GM12878 (cell line): ENCODE measurements around the gene ASCC1. TPM values are rescaled to one million over a fixed set of nuclear protein-coding genes. Genes with fewer than 3 reads are reported as not detected.

ENCODE experiments used
- CREB1 ChIP-seq: IDR thresholded peaks from 2 replicates; pipeline ENCODE4 v1.6.1; 2012; ENCODE audit warnings: low read depth, mild to moderate bottlenecking, inconsistent platforms
- CUX1 ChIP-seq: IDR thresholded peaks from 2 replicates; pipeline ENCODE4 v1.6.1; 2012; ENCODE audit warnings: improper control_type of control experiment, low read depth, low read length; ENCODE audit not compliant: insufficient replicate concordance
- FOXK2 ChIP-seq: fragments of 450-650 bp; IDR thresholded peaks from 2 replicates; pipeline ENCODE4 v1.6.1; 2017; ENCODE audit warnings: mild to moderate bottlenecking, moderate library complexity
- MXI1 ChIP-seq: fragments of 150-350 bp; IDR thresholded peaks from 2 replicates; pipeline ENCODE4 v1.6.1; 2011; ENCODE audit warnings: low read depth, mild to moderate bottlenecking, inconsistent platforms, low read length, improper control_type of control experiment
- NFXL1 ChIP-seq: fragments of 450-650 bp; IDR thresholded peaks from 2 replicates; pipeline ENCODE4 v1.6.1; 2017; ENCODE audit warnings: antibody characterized with exemption, mild to moderate bottlenecking, borderline replicate concordance
- NR2C2 ChIP-seq: IDR thresholded peaks from 2 replicates; pipeline ENCODE4 v1.6.1; 2011; ENCODE audit warnings: borderline replicate concordance, low read depth; ENCODE audit not compliant: control insufficient read depth, insufficient read length
- NRF1 ChIP-seq: conservative IDR thresholded peaks from 2 replicates; pipeline ENCODE4 v1.6.1; 2011; ENCODE audit warnings: mild to moderate bottlenecking, low read depth, low read length, improper control_type of control experiment
- POU2F2 ChIP-seq: IDR thresholded peaks from 3 replicates; pipeline ENCODE4 v1.6.1; 2011; ENCODE audit warnings: low read depth, mild to moderate bottlenecking, low read length, borderline replicate concordance
- RB1 ChIP-seq: fragments of 450-650 bp; formaldehyde crosslinking; IDR thresholded peaks from 2 replicates; pipeline ENCODE4 v1.6.1; 2017; ENCODE audit warnings: mild to moderate bottlenecking, borderline replicate concordance
- SUPT20H ChIP-seq: IDR thresholded peaks from 2 replicates; pipeline ENCODE4 v1.6.1; 2011; ENCODE audit warnings: low read depth, mild to moderate bottlenecking, low read length, moderate library complexity, borderline replicate concordance; ENCODE audit not compliant: control insufficient read depth
- TAF1 ChIP-seq: IDR thresholded peaks from 2 replicates; pipeline ENCODE4 v1.6.1; 2011; ENCODE audit warnings: mild to moderate bottlenecking, low read depth, low read length, borderline replicate concordance
- TBL1XR1 ChIP-seq: IDR thresholded peaks from 2 replicates; pipeline ENCODE4 v1.6.1; 2012; ENCODE audit warnings: low read depth, low read length, improper control_type of control experiment
- polyA plus RNA-seq, 11 experiments: library from polyadenylated mRNA; depleted of rRNA in 4 of 11; unstranded in 6 of 11; stranded (reverse) in 5 of 11; fragments of >200 nt; fragmentation: Nextera tagmentation in 4 of 11; fragmentation: Illumina TruSeq in 1 of 11; extraction: Ambion mirVana in 4 of 11; extraction: Trizol in 1 of 11; gene quantifications; 1 replicate in 1 of 11; 2 replicates in 10 of 11; pipeline versions ENCODE4 v1.2.1 to v1.2.3, GENCODE V29; 2011 to 2016; ENCODE audit warnings: inconsistent platforms in 2 of 11, missing spikeins in 2 of 11, low read depth in 1 of 11
- total RNA-seq, 4 experiments: library from RNA; depleted of rRNA in 3 of 4; stranded (reverse); fragments of >200 nt in 3 of 4; fragmentation: Illumina TruSeq in 1 of 4; extraction: Trizol in 1 of 4; gene quantifications; 2 replicates each; pipeline versions ENCODE4 v1.2.1 to v1.2.3, GENCODE V29; 2013 to 2021
- TF ChIP-seq, protein P1 (sequence below): fragments of 450-650 bp; IDR thresholded peaks from 2 replicates; pipeline ENCODE4 v1.6.1; 2017; ENCODE audit warnings: mild to moderate bottlenecking, moderate library complexity
- TF ChIP-seq, protein P2 (sequence below): IDR thresholded peaks from 2 replicates; pipeline ENCODE4 v1.6.1; 2012; ENCODE audit warnings: low read depth, low read length, improper control_type of control experiment
- TF ChIP-seq, protein P3 (sequence below): fragments of 450-650 bp; IDR thresholded peaks from 2 replicates; pipeline ENCODE4 v1.6.1; 2018; ENCODE audit warnings: mild to moderate bottlenecking, low read depth, moderate library complexity; ENCODE audit not compliant: partially characterized antibody

The ASCC1 gene
- total and polyA plus RNA-seq, 10 of the 15 experiments (the other 5 are each of a cell fraction or from before 2014, with no cell fraction given) = 23.3 to 80.6 (median 42.8) TPM

DNA sequence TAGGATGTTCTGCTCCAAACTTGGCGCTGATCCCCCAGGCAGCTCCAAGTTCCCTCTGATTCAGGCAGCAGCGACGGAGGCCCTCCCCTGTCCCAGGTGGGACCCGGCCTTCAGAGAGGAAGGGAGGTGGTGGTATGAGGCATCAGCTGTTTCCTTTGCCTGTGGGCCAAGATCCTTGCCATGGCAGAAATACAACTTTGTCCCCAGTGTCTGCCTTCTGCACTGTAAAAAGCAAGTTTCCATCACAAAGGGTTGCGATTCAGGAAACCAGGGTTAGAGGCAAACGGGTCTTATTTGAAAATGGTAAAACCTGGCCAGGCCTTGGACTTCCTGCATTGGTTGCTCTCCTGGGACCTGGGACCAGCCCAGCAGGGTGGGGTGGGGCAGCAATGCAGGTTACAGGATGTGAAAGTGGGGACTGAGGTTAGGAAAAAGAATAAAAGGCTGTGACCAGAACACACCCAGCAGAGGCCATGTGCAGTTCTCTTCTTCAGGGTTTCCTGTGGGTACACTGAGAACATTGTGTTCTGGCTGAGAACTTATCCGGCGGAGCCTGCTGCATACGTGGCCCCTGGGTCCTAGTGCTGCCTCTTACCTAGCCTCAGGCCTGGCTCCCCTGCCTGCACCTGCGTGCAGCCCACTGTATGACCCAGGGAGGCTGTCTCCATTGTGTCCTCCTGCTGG is 32.5 kb upstream of the ASCC1 start (continued):
- TF ChIP-seq CUX1 (peak; percentile 91), TBL1XR1 (peak; percentile 95), POU2F2 (peak; percentile 70), RB1 (no peak; the same call in 1 of the 2 replicates), FOXK2 (no peak), SUPT20H (no peak), MXI1 (peak; percentile 93), NRF1 (0 out of 2 replicates have a peak, but pooled peaks have one; percentile 5), NR2C2 (no peak), TAF1 (peak; percentile 79; the same call in 1 of the 2 replicates), CREB1 (peak; percentile 13; the same call in 1 of the 2 replicates), NFXL1 (no peak)
- TF ChIP-seq, protein P1, sequence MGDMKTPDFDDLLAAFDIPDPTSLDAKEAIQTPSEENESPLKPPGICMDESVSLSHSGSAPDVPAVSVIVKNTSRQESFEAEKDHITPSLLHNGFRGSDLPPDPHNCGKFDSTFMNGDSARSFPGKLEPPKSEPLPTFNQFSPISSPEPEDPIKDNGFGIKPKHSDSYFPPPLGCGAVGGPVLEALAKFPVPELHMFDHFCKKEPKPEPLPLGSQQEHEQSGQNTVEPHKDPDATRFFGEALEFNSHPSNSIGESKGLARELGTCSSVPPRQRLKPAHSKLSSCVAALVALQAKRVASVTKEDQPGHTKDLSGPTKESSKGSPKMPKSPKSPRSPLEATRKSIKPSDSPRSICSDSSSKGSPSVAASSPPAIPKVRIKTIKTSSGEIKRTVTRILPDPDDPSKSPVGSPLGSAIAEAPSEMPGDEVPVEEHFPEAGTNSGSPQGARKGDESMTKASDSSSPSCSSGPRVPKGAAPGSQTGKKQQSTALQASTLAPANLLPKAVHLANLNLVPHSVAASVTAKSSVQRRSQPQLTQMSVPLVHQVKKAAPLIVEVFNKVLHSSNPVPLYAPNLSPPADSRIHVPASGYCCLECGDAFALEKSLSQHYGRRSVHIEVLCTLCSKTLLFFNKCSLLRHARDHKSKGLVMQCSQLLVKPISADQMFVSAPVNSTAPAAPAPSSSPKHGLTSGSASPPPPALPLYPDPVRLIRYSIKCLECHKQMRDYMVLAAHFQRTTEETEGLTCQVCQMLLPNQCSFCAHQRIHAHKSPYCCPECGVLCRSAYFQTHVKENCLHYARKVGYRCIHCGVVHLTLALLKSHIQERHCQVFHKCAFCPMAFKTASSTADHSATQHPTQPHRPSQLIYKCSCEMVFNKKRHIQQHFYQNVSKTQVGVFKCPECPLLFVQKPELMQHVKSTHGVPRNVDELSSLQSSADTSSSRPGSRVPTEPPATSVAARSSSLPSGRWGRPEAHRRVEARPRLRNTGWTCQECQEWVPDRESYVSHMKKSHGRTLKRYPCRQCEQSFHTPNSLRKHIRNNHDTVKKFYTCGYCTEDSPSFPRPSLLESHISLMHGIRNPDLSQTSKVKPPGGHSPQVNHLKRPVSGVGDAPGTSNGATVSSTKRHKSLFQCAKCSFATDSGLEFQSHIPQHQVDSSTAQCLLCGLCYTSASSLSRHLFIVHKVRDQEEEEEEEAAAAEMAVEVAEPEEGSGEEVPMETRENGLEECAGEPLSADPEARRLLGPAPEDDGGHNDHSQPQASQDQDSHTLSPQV = peak; percentile 68; the same call in 1 of the 2 replicates
- TF ChIP-seq, protein P2, sequence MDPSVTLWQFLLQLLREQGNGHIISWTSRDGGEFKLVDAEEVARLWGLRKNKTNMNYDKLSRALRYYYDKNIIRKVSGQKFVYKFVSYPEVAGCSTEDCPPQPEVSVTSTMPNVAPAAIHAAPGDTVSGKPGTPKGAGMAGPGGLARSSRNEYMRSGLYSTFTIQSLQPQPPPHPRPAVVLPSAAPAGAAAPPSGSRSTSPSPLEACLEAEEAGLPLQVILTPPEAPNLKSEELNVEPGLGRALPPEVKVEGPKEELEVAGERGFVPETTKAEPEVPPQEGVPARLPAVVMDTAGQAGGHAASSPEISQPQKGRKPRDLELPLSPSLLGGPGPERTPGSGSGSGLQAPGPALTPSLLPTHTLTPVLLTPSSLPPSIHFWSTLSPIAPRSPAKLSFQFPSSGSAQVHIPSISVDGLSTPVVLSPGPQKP = no peak
- TF ChIP-seq, protein P3, sequence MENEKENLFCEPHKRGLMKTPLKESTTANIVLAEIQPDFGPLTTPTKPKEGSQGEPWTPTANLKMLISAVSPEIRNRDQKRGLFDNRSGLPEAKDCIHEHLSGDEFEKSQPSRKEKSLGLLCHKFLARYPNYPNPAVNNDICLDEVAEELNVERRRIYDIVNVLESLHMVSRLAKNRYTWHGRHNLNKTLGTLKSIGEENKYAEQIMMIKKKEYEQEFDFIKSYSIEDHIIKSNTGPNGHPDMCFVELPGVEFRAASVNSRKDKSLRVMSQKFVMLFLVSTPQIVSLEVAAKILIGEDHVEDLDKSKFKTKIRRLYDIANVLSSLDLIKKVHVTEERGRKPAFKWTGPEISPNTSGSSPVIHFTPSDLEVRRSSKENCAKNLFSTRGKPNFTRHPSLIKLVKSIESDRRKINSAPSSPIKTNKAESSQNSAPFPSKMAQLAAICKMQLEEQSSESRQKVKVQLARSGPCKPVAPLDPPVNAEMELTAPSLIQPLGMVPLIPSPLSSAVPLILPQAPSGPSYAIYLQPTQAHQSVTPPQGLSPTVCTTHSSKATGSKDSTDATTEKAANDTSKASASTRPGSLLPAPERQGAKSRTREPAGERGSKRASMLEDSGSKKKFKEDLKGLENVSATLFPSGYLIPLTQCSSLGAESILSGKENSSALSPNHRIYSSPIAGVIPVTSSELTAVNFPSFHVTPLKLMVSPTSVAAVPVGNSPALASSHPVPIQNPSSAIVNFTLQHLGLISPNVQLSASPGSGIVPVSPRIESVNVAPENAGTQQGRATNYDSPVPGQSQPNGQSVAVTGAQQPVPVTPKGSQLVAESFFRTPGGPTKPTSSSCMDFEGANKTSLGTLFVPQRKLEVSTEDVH = no peak
